ENCODE data around the gene L2HGDH. TPM values are rescaled to one million over a fixed set of nuclear protein-coding genes. Genes with fewer than 3 reads are reported as not detected.
A peak's percentile ranks its signal among the peaks of the same experiment; 100 is the strongest.

Gene L2HGDH
- total RNA-seq, 1 donor from 2014 or later: 5.2 TPM

DNA sequence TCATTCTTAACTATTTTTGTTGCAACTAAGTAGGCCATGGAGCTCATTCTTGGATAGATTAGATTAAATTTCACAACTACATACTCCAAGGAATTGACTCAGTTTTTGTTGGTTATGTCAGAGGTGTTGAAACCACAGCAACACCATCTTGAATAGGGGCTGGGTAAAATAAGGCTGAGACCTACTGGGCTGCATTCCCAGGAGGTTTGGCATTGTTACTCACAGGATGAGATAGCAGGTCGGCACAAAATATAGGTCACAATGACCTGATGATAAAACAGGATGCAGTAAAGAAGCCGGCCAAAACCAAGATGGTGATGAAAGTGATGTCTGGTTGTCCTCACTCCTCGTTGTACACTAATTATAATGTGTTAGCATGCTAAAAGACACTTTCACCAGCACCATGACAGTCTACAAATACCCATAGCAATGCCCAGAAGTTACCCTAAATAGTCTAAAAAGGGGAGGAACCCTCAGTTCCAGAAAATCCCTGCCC, 21.0 kb upstream of the L2HGDH start:
- Mint-ChIP-seq H3K27me3 (ENCODE audit: low read depth, unreplicated experiment) (no peaks in the 10 kb centered on the region), H3K36me3 (ENCODE audit: low read depth, unreplicated experiment) (peaks cover 3% of the 10 kb centered on the region), H3K27ac (ENCODE audit: unreplicated experiment) (no peak overlapping the region), H3K9me3 (ENCODE audit: unreplicated experiment) (no peaks in the 10 kb centered on the region), H3K4me1 (ENCODE audit: low read depth, unreplicated experiment) (peaks cover 23% of the 10 kb centered on the region), H3K4me3 (ENCODE audit: unreplicated experiment) (no peak overlapping the region)
- H3K36me3 ChIP-seq (ENCODE audit: insufficient read depth, low read length): peaks cover 4% of the 10 kb centered on the region
- H3K27ac ChIP-seq (ENCODE audit: low read depth, low read length): peak overlapping the region; percentile 43
- H3K27me3 ChIP-seq (ENCODE audit: insufficient read depth, low read length): no peaks in the 10 kb centered on the region
- H3K9ac ChIP-seq (ENCODE audit: low read length): no peak overlapping the region
- peak overlapping the region; percentile 18 for H3K4me2 ChIP-seq (ENCODE audit: low read length)
- H3K79me2 ChIP-seq (ENCODE audit: insufficient read depth, low read length): no peaks in the 10 kb centered on the region
- FAIRE-seq: peak; percentile 58
- no peak overlapping the region for H3K4me3 ChIP-seq (ENCODE audit: insufficient read depth, low read depth, low read length)
- no peaks in the 10 kb centered on the region for H4K20me1 ChIP-seq (ENCODE audit: insufficient read depth, low read length)
- TF ChIP-seq EZH2 (IDR thresholded peaks at IDR 0.05; ENCODE audit: insufficient read depth, low read length): no peak
- TF ChIP-seq, protein P1, sequence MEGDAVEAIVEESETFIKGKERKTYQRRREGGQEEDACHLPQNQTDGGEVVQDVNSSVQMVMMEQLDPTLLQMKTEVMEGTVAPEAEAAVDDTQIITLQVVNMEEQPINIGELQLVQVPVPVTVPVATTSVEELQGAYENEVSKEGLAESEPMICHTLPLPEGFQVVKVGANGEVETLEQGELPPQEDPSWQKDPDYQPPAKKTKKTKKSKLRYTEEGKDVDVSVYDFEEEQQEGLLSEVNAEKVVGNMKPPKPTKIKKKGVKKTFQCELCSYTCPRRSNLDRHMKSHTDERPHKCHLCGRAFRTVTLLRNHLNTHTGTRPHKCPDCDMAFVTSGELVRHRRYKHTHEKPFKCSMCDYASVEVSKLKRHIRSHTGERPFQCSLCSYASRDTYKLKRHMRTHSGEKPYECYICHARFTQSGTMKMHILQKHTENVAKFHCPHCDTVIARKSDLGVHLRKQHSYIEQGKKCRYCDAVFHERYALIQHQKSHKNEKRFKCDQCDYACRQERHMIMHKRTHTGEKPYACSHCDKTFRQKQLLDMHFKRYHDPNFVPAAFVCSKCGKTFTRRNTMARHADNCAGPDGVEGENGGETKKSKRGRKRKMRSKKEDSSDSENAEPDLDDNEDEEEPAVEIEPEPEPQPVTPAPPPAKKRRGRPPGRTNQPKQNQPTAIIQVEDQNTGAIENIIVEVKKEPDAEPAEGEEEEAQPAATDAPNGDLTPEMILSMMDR (IDR thresholded peaks at IDR 0.05; ENCODE audit: insufficient read depth, low read depth, low read length): no peak
- no peaks in the 10 kb centered on the region for H3K9me3 ChIP-seq (ENCODE audit: insufficient read depth, low read depth, low read length)
- H3K4me1 ChIP-seq (ENCODE audit: insufficient read depth, low read length): peaks cover 28% of the 10 kb centered on the region
- peak; percentile 82 for DNase-seq (ENCODE audit: low read depth)
- H2AFZ ChIP-seq (ENCODE audit: low read depth, low read length): no peak overlapping the region

- Histone ChIP-seq H3K9ac (ENCODE audit: low read length) (no peak overlapping the region), H3K9me3 (ENCODE audit: insufficient read depth, low read depth, low read length) (no peaks in the 10 kb centered on the region), H3K27ac (ENCODE audit: low read depth, low read length) (no peak overlapping the region), H3K4me3 (ENCODE audit: insufficient read depth, low read depth, low read length) (no peak overlapping the region), H3K79me2 (ENCODE audit: insufficient read depth, low read length) (no peaks in the 10 kb centered on the region), H3K36me3 (ENCODE audit: insufficient read depth, low read length) (peaks cover 4% of the 10 kb centered on the region), H4K20me1 (ENCODE audit: insufficient read depth, low read length) (no peaks in the 10 kb centered on the region), H3K4me1 (ENCODE audit: insufficient read depth, low read length) (peaks cover 28% of the 10 kb centered on the region), H2AFZ (ENCODE audit: low read depth, low read length) (no peak overlapping the region), H3K27me3 (ENCODE audit: insufficient read depth, low read length) (no peaks in the 10 kb centered on the region), H3K4me2 (ENCODE audit: low read length) (no peak overlapping the region)
- Mint-ChIP-seq H3K4me3 (ENCODE audit: unreplicated experiment) (no peak overlapping the region), H3K27me3 (ENCODE audit: low read depth, unreplicated experiment) (no peaks in the 10 kb centered on the region), H3K9me3 (ENCODE audit: unreplicated experiment) (no peaks in the 10 kb centered on the region), H3K27ac (ENCODE audit: unreplicated experiment) (no peak overlapping the region), H3K4me1 (ENCODE audit: low read depth, unreplicated experiment) (peaks cover 23% of the 10 kb centered on the region), H3K36me3 (ENCODE audit: low read depth, unreplicated experiment) (peaks cover 3% of the 10 kb centered on the region)
- no peak for TF ChIP-seq EZH2 (IDR thresholded peaks at IDR 0.05; ENCODE audit: insufficient read depth, low read length)
- TF ChIP-seq, protein P1 (IDR thresholded peaks at IDR 0.05; ENCODE audit: insufficient read depth, low read depth, low read length): no peak
- DNase-seq (ENCODE audit: low read depth) (no peak), FAIRE-seq (no peak)
These were observed 19.6 kb upstream of the L2HGDH start for GRCh38 chr14:50331596-50331995.

DNA sequence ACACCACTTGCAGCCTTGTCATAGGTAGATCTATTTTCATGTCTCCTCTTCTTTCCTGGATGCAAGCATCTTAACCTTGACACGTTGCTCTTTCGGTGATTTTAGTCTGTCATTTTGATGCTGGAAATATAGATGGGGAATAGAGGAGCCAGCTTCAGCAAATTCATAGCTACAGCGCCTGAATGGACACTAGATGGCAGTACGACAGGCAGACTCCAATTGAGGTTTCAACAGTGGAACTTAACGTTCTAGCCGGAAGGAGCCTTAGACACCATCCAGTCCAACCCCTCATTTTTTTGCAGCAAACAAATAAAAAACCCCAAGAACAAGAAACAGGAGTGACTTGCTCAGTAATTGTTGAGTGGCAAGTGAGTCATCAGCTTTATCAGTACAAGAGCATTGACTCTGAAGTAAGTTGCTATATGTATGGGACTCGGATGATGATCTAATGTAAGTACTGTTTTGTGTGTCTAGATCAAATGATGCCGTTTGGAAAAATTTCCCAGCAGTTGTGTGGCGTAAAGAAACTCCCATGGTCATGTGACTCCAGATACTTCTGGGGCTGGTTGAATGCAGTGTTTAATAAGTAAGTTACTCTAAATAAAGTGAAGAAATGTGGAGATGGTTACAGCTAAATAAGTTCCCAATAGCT, 9.1 kb upstream of the L2HGDH start:
- peak overlapping the region; percentile 13 for H3K4me3 ChIP-seq (ENCODE audit: insufficient read depth, low read depth, low read length)
- FAIRE-seq: peak; percentile 91

More for the DNA sequence above, 9.1 kb upstream of the L2HGDH start:
- H3K27me3 ChIP-seq (ENCODE audit: insufficient read depth, low read length): no peaks in the 10 kb centered on the region
- no peaks in the 10 kb centered on the region for H3K9me3 Mint-ChIP-seq (ENCODE audit: unreplicated experiment)
- H3K4me2 ChIP-seq (ENCODE audit: low read length): peak overlapping the region; percentile 74
- H3K4me1 ChIP-seq (ENCODE audit: insufficient read depth, low read length): peaks cover 7% of the 10 kb centered on the region
- no peaks in the 10 kb centered on the region for H3K9me3 ChIP-seq (ENCODE audit: insufficient read depth, low read depth, low read length)
- peak overlapping the region; percentile 93 for H3K27ac ChIP-seq (ENCODE audit: low read depth, low read length)
- H2AFZ ChIP-seq (ENCODE audit: low read depth, low read length): peak overlapping the region; percentile 14
- no peaks in the 10 kb centered on the region for H3K36me3 Mint-ChIP-seq (ENCODE audit: low read depth, unreplicated experiment)
- TF ChIP-seq EZH2 (IDR thresholded peaks at IDR 0.05; ENCODE audit: insufficient read depth, low read length): no peak
- TF ChIP-seq, protein P1 (IDR thresholded peaks at IDR 0.05; ENCODE audit: insufficient read depth, low read depth, low read length): peak; percentile 99
- peak; percentile 95 for DNase-seq (ENCODE audit: low read depth)
- peaks cover 13% of the 10 kb centered on the region for H4K20me1 ChIP-seq (ENCODE audit: insufficient read depth, low read length)
- H3K4me1 Mint-ChIP-seq (ENCODE audit: low read depth, unreplicated experiment): peaks cover 11% of the 10 kb centered on the region
- H3K36me3 ChIP-seq (ENCODE audit: insufficient read depth, low read length): peaks cover 10% of the 10 kb centered on the region
- no peaks in the 10 kb centered on the region for H3K27me3 Mint-ChIP-seq (ENCODE audit: low read depth, unreplicated experiment)
- no peak overlapping the region for H3K27ac Mint-ChIP-seq (ENCODE audit: unreplicated experiment)
- no peak overlapping the region for H3K4me3 Mint-ChIP-seq (ENCODE audit: unreplicated experiment)
- peaks cover 24% of the 10 kb centered on the region for H3K79me2 ChIP-seq (ENCODE audit: insufficient read depth, low read length)
- peak overlapping the region; percentile 80 for H3K9ac ChIP-seq (ENCODE audit: low read length)
